HEK293 (cell line): ENCODE results near the gene SLC25A47.

Experiments
- GFI1B ChIP-seq: fragments of 450-650 bp; formaldehyde crosslinking; IDR thresholded peaks from 2 replicates; pipeline ENCODE4 v1.5.1; 2016; ENCODE audit warnings: missing biosample characterization, missing genetic modification characterization
- GLI4 ChIP-seq: fragments of 450-650 bp; formaldehyde crosslinking; IDR thresholded peaks from 2 replicates; pipeline ENCODE4 v1.5.1; 2016; ENCODE audit warnings: missing biosample characterization, missing genetic modification characterization
- KLF1 ChIP-seq: fragments of 450-650 bp; formaldehyde crosslinking; IDR thresholded peaks from 2 replicates; pipeline ENCODE4 v1.5.1; 2016; ENCODE audit warnings: missing biosample characterization, missing genetic modification characterization
- KLF9 ChIP-seq: fragments of 450-650 bp; formaldehyde crosslinking; IDR thresholded peaks from 2 replicates; pipeline ENCODE4 v1.5.1; 2016; ENCODE audit warnings: missing biosample characterization, missing genetic modification characterization, low read depth
- MEIS1 ChIP-seq: sonication (generic); formaldehyde crosslinking; IDR thresholded peaks from 2 replicates; pipeline ENCODE4 v1.8.1; 2022; ENCODE audit warnings: missing genetic modification reagents, mild to moderate bottlenecking, borderline replicate concordance
- SALL2 ChIP-seq: fragments of 450-650 bp; formaldehyde crosslinking; IDR thresholded peaks from 2 replicates; pipeline ENCODE4 v1.5.0; 2017; ENCODE audit warnings: missing biosample characterization, mild to moderate bottlenecking, missing genetic modification characterization, borderline replicate concordance
- TCF7L2 ChIP-seq: IDR thresholded peaks from 2 replicates; pipeline ENCODE4 v1.6.1; 2011; ENCODE audit warnings: low read depth, mild to moderate bottlenecking, inconsistent platforms, low read length, moderate library complexity, borderline replicate concordance
- TRIM28 ChIP-seq: IDR thresholded peaks from 2 replicates; pipeline ENCODE4 v1.6.1; 2011; ENCODE audit warnings: low read length, control low read depth, borderline replicate concordance
- ZBTB17 ChIP-seq: fragments of 450-650 bp; formaldehyde crosslinking; IDR thresholded peaks from 2 replicates; pipeline ENCODE4 v1.5.1; 2016; ENCODE audit warnings: missing biosample characterization, missing genetic modification characterization
- ZFP3 ChIP-seq: fragments of 450-650 bp; formaldehyde crosslinking; IDR thresholded peaks from 2 replicates; pipeline ENCODE4 v1.5.1; 2016; ENCODE audit warnings: low read depth, missing biosample characterization, missing genetic modification characterization
- ZFP41 ChIP-seq: fragments of 450-650 bp; formaldehyde crosslinking; IDR thresholded peaks from 2 replicates; pipeline ENCODE4 v1.5.1; 2016; ENCODE audit warnings: missing biosample characterization, missing genetic modification characterization, borderline replicate concordance
- ZFP69B ChIP-seq: fragments of 450-650 bp; formaldehyde crosslinking; IDR thresholded peaks from 2 replicates; pipeline ENCODE4 v1.5.1; 2016; ENCODE audit warnings: missing biosample characterization, missing genetic modification characterization
- ZNF121 ChIP-seq: fragments of 450-650 bp; formaldehyde crosslinking; IDR thresholded peaks from 2 replicates; pipeline ENCODE4 v1.5.1; 2016; ENCODE audit warnings: missing biosample characterization, missing genetic modification characterization
- ZNF184 ChIP-seq: fragments of 450-650 bp; IDR thresholded peaks from 2 replicates; pipeline ENCODE4 v1.5.1; 2018; ENCODE audit warnings: missing biosample characterization, mild to moderate bottlenecking, missing genetic modification characterization
- ZNF2 ChIP-seq: fragments of 450-650 bp; formaldehyde crosslinking; IDR thresholded peaks from 2 replicates; pipeline ENCODE4 v1.5.1; 2016; ENCODE audit warnings: missing biosample characterization, missing genetic modification characterization
- ZNF248 ChIP-seq: fragments of 450-650 bp; formaldehyde crosslinking; IDR thresholded peaks from 2 replicates; pipeline ENCODE4 v1.5.1; 2017; ENCODE audit warnings: missing biosample characterization, missing genetic modification characterization
- ZNF274 ChIP-seq, 2 experiments: fragments of 200-500 bp in 1 of 2; fragments of 450-650 bp in 1 of 2; sonication (Bioruptor generic) in 1 of 2; formaldehyde crosslinking in 1 of 2; IDR thresholded peaks; 2 replicates each; pipeline versions ENCODE4 v1.5.1 to v1.6.1; 2014 to 2016; ENCODE audit warnings: borderline replicate concordance in 1 of 2, inconsistent platforms in 1 of 2, low read length in 1 of 2, missing biosample characterization in 1 of 2, missing genetic modification characterization in 1 of 2
- ZNF311 ChIP-seq: fragments of 450-650 bp; formaldehyde crosslinking; IDR thresholded peaks from 2 replicates; pipeline ENCODE4 v1.5.1; 2017; ENCODE audit warnings: missing biosample characterization, missing genetic modification characterization, borderline replicate concordance
- ZNF404 ChIP-seq: fragments of 450-650 bp; formaldehyde crosslinking; IDR thresholded peaks from 2 replicates; pipeline ENCODE4 v1.5.1; 2017; ENCODE audit warnings: missing biosample characterization, missing genetic modification characterization
- ZNF423 ChIP-seq: fragments of 450-650 bp; formaldehyde crosslinking; IDR thresholded peaks from 2 replicates; pipeline ENCODE4 v1.5.1; 2016; ENCODE audit warnings: missing biosample characterization, missing genetic modification characterization
- ZNF473 ChIP-seq: fragments of 450-650 bp; formaldehyde crosslinking; IDR thresholded peaks from 2 replicates; pipeline ENCODE4 v1.5.1; 2017; ENCODE audit warnings: missing biosample characterization, missing genetic modification characterization
- ZNF510 ChIP-seq: fragments of 450-650 bp; formaldehyde crosslinking; IDR thresholded peaks from 2 replicates; pipeline ENCODE4 v1.5.1; 2018; ENCODE audit warnings: mild to moderate bottlenecking, missing genetic modification characterization, missing biosample characterization; ENCODE audit not compliant: insufficient replicate concordance
- ZNF521 ChIP-seq: fragments of 450-650 bp; formaldehyde crosslinking; IDR thresholded peaks from 2 replicates; pipeline ENCODE4 v1.5.1; 2017; ENCODE audit warnings: missing biosample characterization, mild to moderate bottlenecking, missing genetic modification characterization
- ZNF629 ChIP-seq: fragments of 450-650 bp; formaldehyde crosslinking; IDR thresholded peaks from 2 replicates; pipeline ENCODE4 v1.5.1; 2017; ENCODE audit warnings: missing biosample characterization, missing genetic modification characterization
- ZNF837 ChIP-seq: fragments of 450-650 bp; formaldehyde crosslinking; IDR thresholded peaks from 2 replicates; pipeline ENCODE4 v1.5.1; 2016; ENCODE audit warnings: missing biosample characterization, missing genetic modification characterization
- ZNF843 ChIP-seq: fragments of 450-650 bp; formaldehyde crosslinking; IDR thresholded peaks from 2 replicates; pipeline ENCODE4 v1.5.1; 2016; ENCODE audit warnings: missing biosample characterization, missing genetic modification characterization
- ZSCAN16 ChIP-seq: fragments of 450-650 bp; formaldehyde crosslinking; IDR thresholded peaks from 2 replicates; pipeline ENCODE4 v1.5.1; 2016; ENCODE audit warnings: missing biosample characterization, missing genetic modification characterization
- ZSCAN30 ChIP-seq: fragments of 450-650 bp; IDR thresholded peaks from 2 replicates; pipeline ENCODE4 v1.5.1; 2018; ENCODE audit warnings: missing biosample characterization, mild to moderate bottlenecking, missing genetic modification characterization, moderate library complexity
- TF ChIP-seq, protein P1 (sequence below): fragments of 450-650 bp; formaldehyde crosslinking; IDR thresholded peaks from 2 replicates; pipeline ENCODE4; 2016; ENCODE audit warnings: missing biosample characterization, missing genetic modification characterization
- TF ChIP-seq, protein P2 (sequence below): fragments of 450-650 bp; formaldehyde crosslinking; IDR thresholded peaks from 2 replicates; pipeline ENCODE4 v1.5.1; 2017; ENCODE audit warnings: missing biosample characterization, missing genetic modification characterization
- TF ChIP-seq, protein P3 (sequence below): fragments of 450-650 bp; formaldehyde crosslinking; IDR thresholded peaks from 2 replicates; pipeline ENCODE4 v1.5.1; 2016; ENCODE audit warnings: missing biosample characterization, missing genetic modification characterization
- TF ChIP-seq, protein P4 (sequence below): sonication (generic); formaldehyde crosslinking; IDR thresholded peaks from 2 replicates; pipeline ENCODE4 v1.8.1; 2022; ENCODE audit warnings: mild to moderate bottlenecking, moderate library complexity, missing genetic modification reagents
- TF ChIP-seq, protein P5 (sequence below): fragments of 450-650 bp; formaldehyde crosslinking; IDR thresholded peaks from 2 replicates; pipeline ENCODE4 v1.5.1; 2016; ENCODE audit warnings: missing biosample characterization, missing genetic modification characterization

The SLC25A47 gene

DNA sequence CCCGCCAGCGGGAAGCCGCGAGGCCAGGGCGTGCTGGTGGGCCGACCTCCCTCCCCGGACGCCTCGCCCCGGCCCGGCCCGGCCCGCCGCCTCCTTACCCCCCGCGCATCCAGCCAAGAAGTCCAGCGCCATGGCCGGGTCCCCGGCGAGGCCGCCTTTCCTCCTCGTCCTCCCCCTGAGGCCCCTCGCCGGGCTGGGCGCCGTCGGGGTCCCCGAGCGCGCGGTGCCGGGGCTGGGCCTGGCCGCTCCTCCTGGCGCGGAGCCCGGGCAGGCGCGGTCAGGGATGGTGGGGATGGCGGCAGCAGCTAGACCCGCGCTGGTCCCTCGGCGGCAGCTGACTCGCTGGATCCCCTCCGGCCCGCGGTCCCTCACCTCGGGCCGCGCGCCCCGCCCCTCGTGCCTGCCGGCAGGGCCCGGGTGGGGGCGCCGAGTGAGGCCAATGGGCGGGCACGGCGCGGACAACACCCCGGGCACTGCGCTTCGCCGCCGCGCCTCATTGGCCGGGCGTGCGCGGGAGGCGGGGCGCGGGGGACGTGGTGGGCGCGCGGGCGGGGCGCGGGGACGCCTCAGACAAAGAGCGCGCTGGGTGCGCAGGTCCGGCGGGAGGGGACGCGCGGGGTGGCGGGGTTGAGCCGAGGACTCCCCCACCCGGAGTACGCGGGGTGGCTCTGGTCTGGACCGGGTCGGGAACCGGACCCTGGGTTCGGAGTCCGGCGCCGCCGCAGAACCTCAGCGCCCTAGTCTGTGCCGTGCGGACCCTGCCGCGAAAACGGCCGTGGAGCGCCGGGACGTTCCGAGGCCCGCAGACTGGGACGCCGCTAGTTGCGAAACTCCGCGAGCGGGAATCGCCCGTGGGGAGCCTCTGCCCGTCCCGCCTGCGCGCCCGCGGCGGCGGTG, 16.8 kb upstream of the SLC25A47 start, which contains the start of gene SLC25A29 (continued):
- TF ChIP-seq, protein P1, sequence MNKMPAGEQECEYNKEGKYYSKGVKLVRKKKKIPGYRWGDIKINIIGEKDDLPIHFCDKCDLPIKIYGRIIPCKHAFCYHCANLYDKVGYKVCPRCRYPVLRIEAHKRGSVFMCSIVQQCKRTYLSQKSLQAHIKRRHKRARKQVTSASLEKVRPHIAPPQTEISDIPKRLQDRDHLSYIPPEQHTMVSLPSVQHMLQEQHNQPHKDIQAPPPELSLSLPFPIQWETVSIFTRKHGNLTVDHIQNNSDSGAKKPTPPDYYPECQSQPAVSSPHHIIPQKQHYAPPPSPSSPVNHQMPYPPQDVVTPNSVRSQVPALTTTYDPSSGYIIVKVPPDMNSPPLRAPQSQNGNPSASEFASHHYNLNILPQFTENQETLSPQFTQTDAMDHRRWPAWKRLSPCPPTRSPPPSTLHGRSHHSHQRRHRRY (tag by site-specific recombination): no peak
- TF ChIP-seq ZNF473: no peak
- TF ChIP-seq GFI1B (tag by site-specific recombination): no peak
- no peak for TF ChIP-seq GLI4 (tag by site-specific recombination)
- TF ChIP-seq, protein P2, sequence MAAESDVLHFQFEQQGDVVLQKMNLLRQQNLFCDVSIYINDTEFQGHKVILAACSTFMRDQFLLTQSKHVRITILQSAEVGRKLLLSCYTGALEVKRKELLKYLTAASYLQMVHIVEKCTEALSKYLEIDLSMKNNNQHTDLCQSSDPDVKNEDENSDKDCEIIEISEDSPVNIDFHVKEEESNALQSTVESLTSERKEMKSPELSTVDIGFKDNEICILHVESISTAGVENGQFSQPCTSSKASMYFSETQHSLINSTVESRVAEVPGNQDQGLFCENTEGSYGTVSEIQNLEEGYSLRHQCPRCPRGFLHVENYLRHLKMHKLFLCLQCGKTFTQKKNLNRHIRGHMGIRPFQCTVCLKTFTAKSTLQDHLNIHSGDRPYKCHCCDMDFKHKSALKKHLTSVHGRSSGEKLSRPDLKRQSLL (tag by site-specific recombination): no peak
- no peak; the same call in 1 of the 2 replicates for TF ChIP-seq KLF9 (tag by site-specific recombination)
- TF ChIP-seq SALL2 (tag by site-specific recombination): no peak
- no peak for TF ChIP-seq ZNF248
- no peak for TF ChIP-seq ZNF521 (tag by site-specific recombination)
- TF ChIP-seq MEIS1 (CRISPR knock-in tag): no peak
- no peak for TF ChIP-seq ZFP41 (tag by site-specific recombination)
- no peak for TF ChIP-seq ZFP3 (tag by site-specific recombination)
- no peak for TF ChIP-seq KLF1 (tag by site-specific recombination)
- no peak for TF ChIP-seq ZNF274 (IDR thresholded peaks at IDR 0.05; ENCODE audit: low read length)
- TF ChIP-seq ZNF274 (tag by site-specific recombination; IDR thresholded peaks at IDR 0.05; ENCODE audit: borderline replicate concordance): no peak
- TF ChIP-seq ZNF843 (tag by site-specific recombination): peak; percentile 34; the same call in 1 of the 2 replicates
- TF ChIP-seq ZFP69B (tag by site-specific recombination): peak; percentile 52; the same call in 1 of the 2 replicates
- no peak for TF ChIP-seq ZBTB17 (tag by site-specific recombination)
- TF ChIP-seq ZNF184: no peak
- TF ChIP-seq ZNF423 (tag by site-specific recombination): no peak
- no peak for TF ChIP-seq ZNF629 (tag by site-specific recombination)
- TF ChIP-seq ZSCAN16 (tag by site-specific recombination): no peak
- no peak for TF ChIP-seq ZNF121
- TF ChIP-seq TCF7L2: no peak
- TF ChIP-seq ZNF2 (tag by site-specific recombination): no peak
- TF ChIP-seq, protein P3, sequence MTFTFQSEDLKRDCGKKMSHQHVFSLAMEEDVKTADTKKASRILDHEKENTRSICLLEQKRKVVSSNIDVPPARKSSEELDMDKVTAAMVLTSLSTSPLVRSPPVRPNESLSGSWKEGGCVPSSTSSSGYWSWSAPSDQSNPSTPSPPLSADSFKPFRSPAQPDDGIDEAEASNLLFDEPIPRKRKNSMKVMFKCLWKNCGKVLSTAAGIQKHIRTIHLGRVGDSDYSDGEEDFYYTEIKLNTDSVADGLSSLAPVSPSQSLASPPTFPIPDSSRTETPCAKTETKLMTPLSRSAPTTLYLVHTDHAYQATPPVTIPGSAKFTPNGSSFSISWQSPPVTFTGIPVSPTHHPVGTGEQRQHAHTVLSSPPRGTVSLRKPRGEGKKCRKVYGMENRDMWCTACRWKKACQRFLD (tag by site-specific recombination): no peak
- no peak for TF ChIP-seq ZNF510 (tag by site-specific recombination)
- TF ChIP-seq TRIM28: no peak
- TF ChIP-seq, protein P4, sequence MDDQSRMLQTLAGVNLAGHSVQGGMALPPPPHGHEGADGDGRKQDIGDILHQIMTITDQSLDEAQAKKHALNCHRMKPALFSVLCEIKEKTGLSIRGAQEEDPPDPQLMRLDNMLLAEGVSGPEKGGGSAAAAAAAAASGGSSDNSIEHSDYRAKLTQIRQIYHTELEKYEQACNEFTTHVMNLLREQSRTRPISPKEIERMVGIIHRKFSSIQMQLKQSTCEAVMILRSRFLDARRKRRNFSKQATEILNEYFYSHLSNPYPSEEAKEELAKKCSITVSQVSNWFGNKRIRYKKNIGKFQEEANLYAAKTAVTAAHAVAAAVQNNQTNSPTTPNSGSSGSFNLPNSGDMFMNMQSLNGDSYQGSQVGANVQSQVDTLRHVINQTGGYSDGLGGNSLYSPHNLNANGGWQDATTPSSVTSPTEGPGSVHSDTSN (CRISPR knock-in tag): 0 out of 2 replicates have a peak, but pooled peaks have one; percentile 14
- TF ChIP-seq ZNF404: no peak
- no peak for TF ChIP-seq ZNF311 (tag by site-specific recombination)
- TF ChIP-seq ZSCAN30 (tag by site-specific recombination): 0 out of 2 replicates have a peak, but pooled peaks have one; percentile 44
- TF ChIP-seq, protein P5, sequence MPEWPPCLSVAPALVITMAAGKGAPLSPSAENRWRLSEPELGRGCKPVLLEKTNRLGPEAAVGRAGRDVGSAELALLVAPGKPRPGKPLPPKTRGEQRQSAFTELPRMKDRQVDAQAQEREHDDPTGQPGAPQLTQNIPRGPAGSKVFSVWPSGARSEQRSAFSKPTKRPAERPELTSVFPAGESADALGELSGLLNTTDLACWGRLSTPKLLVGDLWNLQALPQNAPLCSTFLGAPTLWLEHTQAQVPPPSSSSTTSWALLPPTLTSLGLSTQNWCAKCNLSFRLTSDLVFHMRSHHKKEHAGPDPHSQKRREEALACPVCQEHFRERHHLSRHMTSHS (tag by site-specific recombination): no peak
- TF ChIP-seq ZNF837 (tag by site-specific recombination): no peak
